ENCODE results near the gene ITSN1.

GRCh38 chr21:33674226-33674625 is 31.9 kb downstream of the ITSN1 start:
- TF ChIP-seq CTCF (IDR thresholded peaks at IDR 0.05): no peak
- TF ChIP-seq POLR2A (IDR thresholded peaks at IDR 0.05): no peak
